Endothelial cell of umbilical vein (primary cell): ENCODE results near the gene KATNAL2. TPM values are rescaled to one million over a fixed set of nuclear protein-coding genes. Genes with fewer than 3 reads are reported as not detected.
"Not testable (repeated sequence)": the region's sequence is repeated elsewhere in the genome, so short reads cannot be mapped to it uniquely, and the experiment has no call there.

Experiments used
- BruUV-seq: library from RNA; stranded (reverse); fragments of 400-500 nt; replicated peaks from 2 replicates; lab custom pipeline; 2021; lab: Mats Ljungman, UMichigan
- CTCF ChIA-PET: fragments of 300-600, 350-600 bp; sonication (Branson Sonifier 250); formaldehyde crosslinking; loops from one replicate; lab custom pipeline; 2021; ENCODE audit warnings: antibody characterized with exemption, inconsistent platforms; lab: Charles Lee
- POLR2A ChIA-PET: fragments of 300-600, 350-600 bp; sonication (Branson Sonifier 250); formaldehyde crosslinking; loops from one replicate; lab custom pipeline; 2021; ENCODE audit warnings: antibody characterized with exemption, inconsistent platforms; lab: Charles Lee
- DNase-seq: peaks from one replicate; pipeline ENCODE4 v3.0.0-alpha.2; 2011; ENCODE audit warnings: low read depth, low spot score
- FAIRE-seq: peaks from 2 replicates; lab custom pipeline; 2011; peaks lifted over from hg19 to GRCh38; lab: Jason Lieb, UNC
- H2AFZ ChIP-seq: 2 replicates; pipeline ENCODE4 v1.6.0; 2012; ENCODE audit warnings: low read depth, low read length, control low read depth, inconsistent platforms
- H3K27ac ChIP-seq: 2 replicates; pipeline ENCODE4 v1.5.1; 2011; ENCODE audit warnings: low read depth, mild to moderate bottlenecking, control low read depth, low read length, moderate library complexity; ENCODE audit not compliant: insufficient read depth
- H3K27me3 ChIP-seq, 2 experiments: 2 replicates each; pipeline versions ENCODE4 v1.6.0 to v1.6.1; 2011; ENCODE audit warnings: low read length in 2 of 2, mixed read lengths in 1 of 2; ENCODE audit not compliant: control insufficient read depth in 2 of 2, insufficient read depth in 2 of 2
- H3K36me3 ChIP-seq, 2 experiments: 2 replicates in 1 of 2; 3 replicates in 1 of 2; pipeline ENCODE4 v1.5.1; 2011; ENCODE audit warnings: low read length in 2 of 2, mild to moderate bottlenecking in 1 of 2, moderate library complexity in 1 of 2; ENCODE audit not compliant: control insufficient read depth in 2 of 2, insufficient read depth in 2 of 2; ENCODE audit errors: extremely low read depth in 1 of 2
- H3K4me1 ChIP-seq: 3 replicates; pipeline ENCODE4 v1.5.1; 2011; ENCODE audit warnings: mild to moderate bottlenecking, low read length; ENCODE audit not compliant: control insufficient read depth, insufficient read depth; ENCODE audit errors: extremely low read depth
- H3K4me2 ChIP-seq: 2 replicates; pipeline ENCODE4 v1.6.1; 2011; ENCODE audit warnings: low read length, control low read depth, mixed read lengths; ENCODE audit not compliant: insufficient read depth
- H3K4me3 ChIP-seq, 3 experiments: fragments of 200-600 bp in 1 of 3; sonication (generic), shearing (Covaris generic) in 1 of 3; replicated peaks in 1 of 3; 2 replicates each; pipeline ENCODE4 v1.5.1; 2011 to 2016; ENCODE audit warnings: control low read depth in 3 of 3, low read length in 3 of 3, mild to moderate bottlenecking in 2 of 3, inconsistent platforms in 1 of 3, low read depth in 1 of 3, moderate library complexity in 1 of 3; ENCODE audit not compliant: insufficient read depth in 1 of 3
- H3K79me2 ChIP-seq: 2 replicates; pipeline ENCODE4 v1.6.0; 2012; ENCODE audit warnings: low read length, inconsistent platforms; ENCODE audit not compliant: control insufficient read depth, insufficient read depth
- H3K9ac ChIP-seq: replicated peaks from 2 replicates; pipeline ENCODE3; 2011; ENCODE audit warnings: low read length, control low read depth; ENCODE audit not compliant: insufficient read depth; ENCODE audit errors: extremely low read depth
- H3K9me1 ChIP-seq: replicated peaks from 3 replicates; pipeline ENCODE4 v1.6.0; 2011; ENCODE audit warnings: mild to moderate bottlenecking, low read length; ENCODE audit not compliant: control insufficient read depth, insufficient read depth; ENCODE audit errors: extremely low read depth
- H3K9me3 ChIP-seq: replicated peaks from 2 replicates; pipeline ENCODE4 v1.5.1; 2012; ENCODE audit warnings: low read length, inconsistent platforms; ENCODE audit not compliant: control insufficient read depth, insufficient read depth
- H4K20me1 ChIP-seq: replicated peaks from 2 replicates; pipeline ENCODE3; 2011; ENCODE audit warnings: mild to moderate bottlenecking, low read length; ENCODE audit not compliant: control insufficient read depth, insufficient read depth; ENCODE audit errors: extremely low read depth
- dilution Hi-C: fragments of 300-500 bp; cut with MboI; formaldehyde crosslinking; loops from one replicate; pipeline ENCODE4 v1.15.0; 2019; ENCODE audit warnings: low sequenced_read_pairs; ENCODE audit not compliant: extremely low pct_ligation_motif_present
- intact Hi-C: fragments of 100-400 bp; cut with micrococcal nuclease; formaldehyde crosslinking; loops from one replicate; pipeline ENCODE4 v1.10.0; 2022
- polyA plus RNA-seq, 4 experiments: library from polyadenylated mRNA; depleted of rRNA in 3 of 4; stranded (reverse) in 3 of 4; unstranded in 1 of 4; fragments of >200 nt; gene quantifications; 2 replicates each; pipeline versions ENCODE4 v1.2.1 to v1.2.3, GENCODE V29; 2011 to 2012; ENCODE audit warnings: missing spikeins in 1 of 4
- total RNA-seq: library from RNA; stranded (reverse); gene quantifications from 2 replicates; pipeline ENCODE4 v1.2.3, GENCODE V29; 2021

Gene KATNAL2
- total and polyA plus RNA-seq, 2 donors (not counting 3 experiments of a cell fraction or from before 2014, with no cell fraction given): 0.51 to 1.3 TPM

DNA sequence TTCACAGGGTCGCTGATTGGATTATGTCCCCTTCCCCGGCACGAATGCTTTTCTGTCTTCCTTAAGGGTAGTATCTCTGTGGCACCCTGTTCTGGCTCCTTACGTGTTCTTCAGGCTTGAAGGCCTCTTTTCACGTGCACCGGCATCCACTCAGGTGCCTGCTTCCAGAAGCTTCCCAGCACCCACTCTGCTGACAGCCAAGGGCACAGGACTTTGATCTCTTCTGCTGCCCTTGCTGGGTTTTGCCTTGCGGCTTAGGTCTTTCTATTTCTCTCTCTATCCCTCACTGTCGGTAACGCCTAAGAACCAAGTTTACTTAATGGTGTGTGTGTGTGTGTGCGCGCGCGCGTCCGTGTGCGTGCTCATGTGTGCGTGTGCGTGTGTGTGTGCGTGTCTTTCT, 103.4 kb downstream of the KATNAL2 start:
- H3K9ac ChIP-seq, BruUV-seq, H3K4me2 ChIP-seq, H3K36me3 ChIP-seq, FAIRE-seq, H2AFZ ChIP-seq, H3K27ac ChIP-seq, H3K4me1 ChIP-seq, DNase-seq, H3K9me3 ChIP-seq, intact Hi-C loops, H3K79me2 ChIP-seq, CTCF ChIA-PET, H3K9me1 ChIP-seq, H3K27me3 ChIP-seq, H3K4me3 ChIP-seq, H4K20me1 ChIP-seq, POLR2A ChIA-PET, dilution Hi-C loops: not testable (repeated sequence)

DNA sequence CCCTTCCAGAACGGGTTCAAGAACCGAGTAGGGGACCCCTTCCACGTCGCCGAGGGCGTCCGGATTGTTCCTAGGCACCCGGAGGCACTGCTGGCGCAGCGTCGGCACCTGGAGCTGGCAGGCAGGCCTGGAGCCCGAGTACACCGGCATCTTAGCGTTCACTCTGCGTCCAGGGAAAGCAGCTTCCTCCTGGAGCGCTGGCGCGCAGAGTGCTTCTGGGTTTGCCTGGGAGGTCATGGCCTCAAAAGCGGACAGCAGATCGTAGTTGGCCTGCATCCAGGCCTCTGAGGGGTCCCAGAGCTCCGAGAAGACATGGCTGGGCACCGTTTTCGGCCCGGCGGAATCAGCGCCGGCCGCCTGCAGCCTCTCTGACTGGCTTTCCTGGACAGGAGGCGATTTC, 105.4 kb downstream of the KATNAL2 start:
- H3K36me3 ChIP-seq, FAIRE-seq, H3K4me3 ChIP-seq, H3K79me2 ChIP-seq, H3K27ac ChIP-seq, CTCF ChIA-PET, H3K4me2 ChIP-seq, DNase-seq, H3K9me3 ChIP-seq, POLR2A ChIA-PET, dilution Hi-C loops, H3K9me1 ChIP-seq, H4K20me1 ChIP-seq, BruUV-seq, H3K4me1 ChIP-seq, H3K27me3 ChIP-seq, intact Hi-C loops, H2AFZ ChIP-seq, H3K9ac ChIP-seq: not testable (repeated sequence)

DNA sequence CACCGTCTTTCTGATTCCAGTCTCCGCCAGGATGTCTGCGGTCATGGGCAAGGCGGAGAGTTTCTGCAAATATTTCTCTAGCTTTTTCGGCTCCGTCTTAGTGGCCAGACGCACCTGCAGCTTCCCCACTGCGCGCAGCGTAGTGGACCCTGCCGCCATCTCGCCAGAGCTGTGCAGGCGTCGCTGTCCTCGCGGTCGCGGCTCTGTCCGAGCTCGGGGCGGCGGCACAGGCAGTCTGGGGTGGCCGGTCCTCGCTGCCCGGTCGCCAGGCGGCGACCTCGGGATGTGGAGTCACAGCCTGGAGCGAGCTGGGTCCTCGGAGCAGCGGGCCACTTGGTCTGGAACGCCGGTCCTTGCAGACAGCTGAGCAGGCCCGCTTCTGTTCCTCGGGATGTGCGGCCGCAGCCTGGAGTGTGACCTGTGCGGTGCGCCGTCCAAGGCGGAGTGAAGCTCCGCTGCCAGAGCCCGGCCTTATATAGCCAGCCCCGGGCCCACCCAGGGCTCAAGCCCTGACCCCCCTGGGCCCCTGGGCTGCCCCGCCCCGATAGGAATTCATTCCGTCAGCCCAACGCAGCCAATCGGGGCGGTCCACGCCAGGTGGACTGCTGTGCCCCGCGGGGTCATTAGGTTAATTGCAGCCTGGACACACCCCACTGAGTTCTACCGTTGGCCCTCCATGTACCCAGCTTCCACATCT, 106.5 kb downstream of the KATNAL2 start:
- intact Hi-C loops, DNase-seq, dilution Hi-C loops, H3K4me2 ChIP-seq, H3K27me3 ChIP-seq, H3K9me1 ChIP-seq, H3K4me1 ChIP-seq, H4K20me1 ChIP-seq, FAIRE-seq, CTCF ChIA-PET, H2AFZ ChIP-seq, POLR2A ChIA-PET, H3K27ac ChIP-seq, H3K79me2 ChIP-seq, H3K4me3 ChIP-seq, H3K36me3 ChIP-seq, H3K9me3 ChIP-seq, H3K9ac ChIP-seq, BruUV-seq: not testable (repeated sequence)

DNA sequence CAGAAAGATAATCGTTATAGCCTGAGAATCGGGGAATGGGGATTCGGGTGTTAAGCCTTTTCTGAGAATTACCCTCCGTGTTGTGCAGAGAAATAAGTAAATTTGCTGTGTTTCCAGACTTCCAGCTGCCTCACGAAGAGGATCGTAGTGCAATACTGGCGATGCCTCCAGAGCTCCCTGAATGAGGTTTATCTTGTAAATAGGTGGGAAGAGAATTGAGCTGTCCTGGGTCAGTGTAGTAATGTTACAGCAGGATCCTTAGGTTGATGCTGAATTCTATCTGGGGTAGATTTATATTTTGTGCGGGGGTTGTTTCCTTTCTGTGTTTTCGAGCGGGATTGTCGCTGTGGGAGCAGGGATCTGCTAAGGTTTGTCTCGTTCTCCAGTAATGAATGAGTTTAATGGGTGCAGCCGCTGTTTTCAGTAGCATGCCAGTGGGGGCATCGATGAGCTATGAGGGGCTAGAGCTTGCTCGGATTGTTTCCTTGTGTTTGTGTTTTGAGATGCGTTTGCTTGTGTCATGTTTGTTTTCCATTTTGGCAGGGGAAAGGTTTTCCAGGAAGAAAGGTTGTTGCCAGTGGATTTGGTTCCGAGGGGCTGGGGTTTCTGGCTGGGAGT, 108.3 kb downstream of the KATNAL2 start:
- H3K79me2 ChIP-seq, H3K9me1 ChIP-seq, H3K4me2 ChIP-seq, H3K27me3 ChIP-seq, H3K36me3 ChIP-seq, H3K4me1 ChIP-seq, CTCF ChIA-PET, H3K4me3 ChIP-seq, BruUV-seq, intact Hi-C loops, DNase-seq, POLR2A ChIA-PET, H3K9ac ChIP-seq, H3K9me3 ChIP-seq, H2AFZ ChIP-seq, H3K27ac ChIP-seq, FAIRE-seq, dilution Hi-C loops, H4K20me1 ChIP-seq: not testable (repeated sequence)
